Upper lobe of left lung (tissue), 4 donors: ENCODE results near the gene RBM10.

Experiments
- EP300 ChIP-seq, 4 donors: sonication (generic); formaldehyde crosslinking; IDR thresholded peaks; one replicate each; pipeline ENCODE4 v1.5.1; 2017; ENCODE audit warnings: antibody characterized with exemption in 4 of 4, control low read depth in 2 of 4
- POLR2AphosphoS5 ChIP-seq, 2 donors: sonication (generic); formaldehyde crosslinking; IDR thresholded peaks; one replicate each; pipeline ENCODE4 v1.5.1; 2017; ENCODE audit warnings: antibody characterized with exemption in 2 of 2
- TF ChIP-seq, protein P1 (sequence below), 6 experiments: fragments of 450-650 bp in 4 of 6; fragments of 200-600 bp in 2 of 6; sonication (generic) in 2 of 6; IDR thresholded peaks; one replicate each; pipeline ENCODE4 v1.5.1; 2016 to 2019; ENCODE audit warnings: antibody characterized with exemption in 6 of 6

DNA sequence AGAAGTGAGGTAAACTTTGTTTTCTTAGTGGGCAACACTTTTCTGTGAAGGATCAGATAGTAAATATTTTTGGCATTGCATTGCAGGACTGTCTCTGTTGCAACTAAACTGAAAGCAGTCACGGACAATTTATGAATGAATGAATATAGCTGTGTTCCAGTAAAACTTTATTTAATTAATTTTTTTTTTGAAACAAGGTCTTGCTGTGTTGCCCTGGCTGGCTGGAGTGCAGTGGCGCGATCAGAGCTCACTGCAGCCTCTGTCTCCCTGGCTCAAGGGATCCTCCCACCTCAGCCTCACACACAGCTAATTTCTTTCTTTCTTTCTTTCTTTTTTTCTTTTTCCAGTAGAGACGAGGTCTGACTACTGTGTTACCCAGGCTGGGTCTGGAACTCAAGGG lies 15.8 kb downstream of the RBM10 start:
- TF ChIP-seq, protein P1, sequence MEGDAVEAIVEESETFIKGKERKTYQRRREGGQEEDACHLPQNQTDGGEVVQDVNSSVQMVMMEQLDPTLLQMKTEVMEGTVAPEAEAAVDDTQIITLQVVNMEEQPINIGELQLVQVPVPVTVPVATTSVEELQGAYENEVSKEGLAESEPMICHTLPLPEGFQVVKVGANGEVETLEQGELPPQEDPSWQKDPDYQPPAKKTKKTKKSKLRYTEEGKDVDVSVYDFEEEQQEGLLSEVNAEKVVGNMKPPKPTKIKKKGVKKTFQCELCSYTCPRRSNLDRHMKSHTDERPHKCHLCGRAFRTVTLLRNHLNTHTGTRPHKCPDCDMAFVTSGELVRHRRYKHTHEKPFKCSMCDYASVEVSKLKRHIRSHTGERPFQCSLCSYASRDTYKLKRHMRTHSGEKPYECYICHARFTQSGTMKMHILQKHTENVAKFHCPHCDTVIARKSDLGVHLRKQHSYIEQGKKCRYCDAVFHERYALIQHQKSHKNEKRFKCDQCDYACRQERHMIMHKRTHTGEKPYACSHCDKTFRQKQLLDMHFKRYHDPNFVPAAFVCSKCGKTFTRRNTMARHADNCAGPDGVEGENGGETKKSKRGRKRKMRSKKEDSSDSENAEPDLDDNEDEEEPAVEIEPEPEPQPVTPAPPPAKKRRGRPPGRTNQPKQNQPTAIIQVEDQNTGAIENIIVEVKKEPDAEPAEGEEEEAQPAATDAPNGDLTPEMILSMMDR (IDR thresholded peaks at IDR 0.05), result no peak
- TF ChIP-seq EP300 (IDR thresholded peaks at IDR 0.05) (no peak), POLR2AphosphoS5 (IDR thresholded peaks at IDR 0.05) (no peak)
